CD4-positive, alpha-beta memory T cell (primary cell): Measurements from ENCODE around the gene CES3. TPM values are rescaled to one million over a fixed set of nuclear protein-coding genes. Genes with fewer than 3 reads are reported as not detected.
"Not testable (repeated sequence)": the region's sequence is repeated elsewhere in the genome, so short reads cannot be mapped to it uniquely, and the experiment has no call there.

Experiments used
- CTCF ChIA-PET: fragments of 350-600 bp; sonication (Branson Sonifier 250); formaldehyde crosslinking; loops from one replicate; lab custom pipeline; 2021; ENCODE audit warnings: inconsistent platforms; ENCODE audit not compliant: partially characterized antibody; lab: Charles Lee
- POLR2A ChIA-PET: fragments of 350-600 bp; sonication (Branson Sonifier 250); formaldehyde crosslinking; loops from one replicate; lab custom pipeline; 2021; ENCODE audit not compliant: partially characterized antibody; lab: Charles Lee
- DNase-seq, 5 donors: peaks; one replicate each; pipeline versions ENCODE4 v3.0.0 to v3.0.0-alpha.2; 2020 to 2022; ENCODE audit warnings: mixed read lengths in 1 of 5
- H3K27ac ChIP-seq: one replicate; pipeline ENCODE4 v1.7.0; 2013; ENCODE audit warnings: low read depth, low read length
- H3K27me3 ChIP-seq: 2 replicates; pipeline ENCODE4 v1.7.0; 2013; ENCODE audit warnings: mild to moderate bottlenecking, low read length, moderate library complexity; ENCODE audit not compliant: insufficient read depth
- H3K36me3 ChIP-seq: 2 replicates; pipeline ENCODE4 v1.7.0; 2013; ENCODE audit warnings: mild to moderate bottlenecking, low read length, moderate library complexity; ENCODE audit not compliant: insufficient read depth
- H3K4me1 ChIP-seq: 2 replicates; pipeline ENCODE4 v1.7.0; 2013; ENCODE audit warnings: mild to moderate bottlenecking, low read length, moderate library complexity; ENCODE audit not compliant: insufficient read depth
- H3K4me3 ChIP-seq, 2 donors: one replicate each; pipeline ENCODE4 v1.7.0; 2013; ENCODE audit warnings: low read length in 2 of 2, mild to moderate bottlenecking in 1 of 2
- H3K9me3 ChIP-seq, 2 donors: one replicate each; pipeline ENCODE4 v1.7.0; 2013; ENCODE audit warnings: low read length in 2 of 2, control low read depth in 1 of 2; ENCODE audit not compliant: control insufficient read depth in 1 of 2
- H3K27ac Mint-ChIP-seq, 7 donors: one replicate each; pipeline ENCODE4 v1.8.0; 2020 to 2021; ENCODE audit warnings: mixed read lengths in 7 of 7, mild to moderate bottlenecking in 6 of 7, inconsistent platforms in 3 of 7, moderate library complexity in 3 of 7
- H3K27me3 Mint-ChIP-seq, 2 donors: one replicate each; pipeline ENCODE4 v1.8.0; 2020 to 2021; ENCODE audit warnings: mixed read lengths in 2 of 2
- H3K36me3 Mint-ChIP-seq, 2 donors: one replicate each; pipeline ENCODE4 v1.8.0; 2020 to 2021; ENCODE audit warnings: mixed read lengths in 2 of 2, inconsistent platforms in 1 of 2, mild to moderate bottlenecking in 1 of 2
- H3K4me1 Mint-ChIP-seq, 4 donors: one replicate each; pipeline ENCODE4 v1.8.0; 2020 to 2021; ENCODE audit warnings: mixed read lengths in 4 of 4, mild to moderate bottlenecking in 1 of 4
- H3K4me3 Mint-ChIP-seq, 8 donors: one replicate each; pipeline ENCODE4 v1.8.0; 2020 to 2021; ENCODE audit warnings: mixed read lengths in 8 of 8, mild to moderate bottlenecking in 7 of 8, moderate library complexity in 6 of 8, inconsistent platforms in 3 of 8
- H3K9me3 Mint-ChIP-seq, 8 donors: one replicate each; pipeline ENCODE4 v1.8.0; 2020 to 2021; ENCODE audit warnings: mixed read lengths in 8 of 8, mild to moderate bottlenecking in 5 of 8, inconsistent platforms in 3 of 8, moderate library complexity in 1 of 8
- intact Hi-C: fragments of 100-400 bp; cut with micrococcal nuclease; formaldehyde crosslinking; loops from one replicate; pipeline ENCODE4 v1.15.1; 2023
- polyA plus RNA-seq, 2 donors: library from polyadenylated mRNA; unstranded; fragments of 300-500 nt; fragmentation: Illumina TruSeq; gene quantifications; one replicate each; pipeline ENCODE4 v1.2.3, GENCODE V29; 2021
- total RNA-seq, 2 experiments: library from RNA; stranded (reverse); gene quantifications; one replicate each; pipeline ENCODE4 v1.2.3, GENCODE V29; 2021

The CES3 gene
- total and polyA plus RNA-seq, 4 experiments from 2014 or later = 0.32 to 0.61 TPM; not detected in 2

GRCh38 chr16:66986559-66986958, 25.5 kb downstream of the CES3 start:
- H3K9me3 Mint-ChIP-seq = no peaks in the 10 kb centered on the region

GRCh38 chr16:66988197-66988788, 27.2 kb downstream of the CES3 start, which contains the start of gene CES4A:
Gene CES4A (plus strand): TSS chr16:66988589. CDS start chr16:66988773, 184 bp downstream.
- no peak for DNase-seq

More at GRCh38 chr16:66986559-66986958, 25.5 kb downstream of the CES3 start:
- H3K4me3 Mint-ChIP-seq = no peak overlapping the region
- CTCF ChIA-PET = interaction anchor here (1.2 to 1.3 kb wide), 2 partner anchors 169 to 199 kb away, joined by 3 to 4 read pairs; no protein-coding TSS in a partner anchor
- Histone ChIP-seq H3K36me3 (no peaks in the 10 kb centered on the region), H3K4me3 (no peak overlapping the region), H3K27ac (no peak overlapping the region), H3K27me3 (no peaks in the 10 kb centered on the region), H3K9me3 (no peaks in the 10 kb centered on the region), H3K4me1 (peaks cover 35% of the 10 kb centered on the region)
- H3K36me3 Mint-ChIP-seq = no peaks in the 10 kb centered on the region
- H3K4me1 Mint-ChIP-seq = peaks cover 23 to 38% (median 30%) of the 10 kb centered on the region in 4 donors
- intact Hi-C loops = no loop called here
- no peak for DNase-seq
- peak overlapping the region in 3 of 7 donors; percentile 5 to 37 (median 15) for H3K27ac Mint-ChIP-seq
- no peaks in the 10 kb centered on the region for H3K27me3 Mint-ChIP-seq
- POLR2A ChIA-PET = interaction anchor here (1.7 kb wide), 1 partner anchor 169 kb away, joined by 5 read pairs; no protein-coding TSS in a partner anchor

GRCh38 chr16:66991545-66992077, 30.5 kb downstream of the CES3 start:
- Mint-ChIP-seq H3K27me3 (no peaks in the 10 kb centered on the region), H3K36me3 (no peaks in the 10 kb centered on the region), H3K4me3 (no peak overlapping the region), H3K27ac (no peak overlapping the region), H3K9me3 (no peaks in the 10 kb centered on the region), H3K4me1 (peaks cover 0 to 6% (median 1%) of the 10 kb centered on the region in 4 donors)
- H3K27me3 ChIP-seq = no peaks in the 10 kb centered on the region
- no peak overlapping the region for H3K27ac ChIP-seq
- no peaks in the 10 kb centered on the region for H3K36me3 ChIP-seq
- no peaks in the 10 kb centered on the region for H3K4me1 ChIP-seq
- intact Hi-C loops = no loop called here
- POLR2A ChIA-PET = no interaction called here
- CTCF ChIA-PET = interaction anchor here (1.2 to 1.6 kb wide), 2 partner anchors 8 to 31 kb away, joined by 3 to 4 read pairs; partner anchors contain the start of gene CES3
- no peaks in the 10 kb centered on the region for H3K9me3 ChIP-seq
- DNase-seq = no peak
- no peak overlapping the region for H3K4me3 ChIP-seq

More at GRCh38 chr16:66988197-66988788, 27.2 kb downstream of the CES3 start, which contains the start of gene CES4A:
- peaks cover 23% of the 10 kb centered on the region for H3K4me1 ChIP-seq
- no peak within 1 kb of the TSS for H3K27ac ChIP-seq
- Mint-ChIP-seq H3K36me3 (no peaks in the 10 kb centered on the region), H3K27ac (peak within 1 kb of the TSS in 4 of 7 donors; percentile 50 to 62 (median 56)), H3K9me3 (no peaks in the 10 kb centered on the region), H3K4me3 (no peak within 1 kb of the TSS), H3K27me3 (no peaks in the 10 kb centered on the region), H3K4me1 (peaks cover 18 to 27% (median 22%) of the 10 kb centered on the region in 4 donors)
- no peaks in the 10 kb centered on the region for H3K9me3 ChIP-seq
- H3K27me3 ChIP-seq = no peaks in the 10 kb centered on the region
- CTCF ChIA-PET = no interaction called here
- POLR2A ChIA-PET = no interaction called here
- no peaks in the 10 kb centered on the region for H3K36me3 ChIP-seq
- intact Hi-C loops = no loop called here
- H3K4me3 ChIP-seq = no peak within 1 kb of the TSS

- H3K4me1 ChIP-seq, POLR2A ChIA-PET: not testable (repeated sequence)
- CTCF ChIA-PET = interaction anchor here (1.8 kb wide), 1 partner anchor 25 kb away, joined by 3 read pairs; no protein-coding TSS in a partner anchor
Observed at GRCh38 chr16:66993558-66993957, 32.5 kb downstream of the CES3 start.

GRCh38 chr16:66996324-66996982, 35.4 kb downstream of the CES3 start:
- Mint-ChIP-seq H3K27ac (no peak overlapping the region), H3K9me3 (peaks cover 0 to 2% (median 0%) of the 10 kb centered on the region in 8 donors), H3K36me3 (no peaks in the 10 kb centered on the region), H3K4me3 (no peak overlapping the region), H3K4me1 (peaks cover 0 to 16% (median 8%) of the 10 kb centered on the region in 4 donors), H3K27me3 (no peaks in the 10 kb centered on the region)
- intact Hi-C loops = no loop called here
- Histone ChIP-seq H3K36me3 (no peaks in the 10 kb centered on the region), H3K4me1 (peaks cover 9% of the 10 kb centered on the region), H3K4me3 (no peak overlapping the region), H3K9me3 (no peaks in the 10 kb centered on the region), H3K27me3 (no peaks in the 10 kb centered on the region), H3K27ac (no peak overlapping the region)
- POLR2A ChIA-PET = interaction anchor here (0.5 kb wide), 1 partner anchor 11 kb away, joined by 4 read pairs; no protein-coding TSS in a partner anchor
- DNase-seq = no peak
- CTCF ChIA-PET = interaction anchor here (1.8 kb wide), 1 partner anchor 17 kb away, joined by 4 read pairs; no protein-coding TSS in a partner anchor

More at GRCh38 chr16:66993558-66993957, 32.5 kb downstream of the CES3 start:
- H3K9me3 ChIP-seq, H3K27me3 ChIP-seq, H3K36me3 ChIP-seq, H3K27me3 Mint-ChIP-seq, H3K36me3 Mint-ChIP-seq, intact Hi-C loops, H3K27ac ChIP-seq, H3K4me1 Mint-ChIP-seq, H3K27ac Mint-ChIP-seq, DNase-seq, H3K9me3 Mint-ChIP-seq, H3K4me3 ChIP-seq, H3K4me3 Mint-ChIP-seq: not testable (repeated sequence)

- ChIA-PET POLR2A (no interaction called here), CTCF (interaction anchor here (0.6 to 1.8 kb wide), 2 partner anchors 16 to 359 kb away, joined by 3 to 4 read pairs; no protein-coding TSS in a partner anchor)
- no peak for DNase-seq
- no peaks in the 10 kb centered on the region for H3K9me3 ChIP-seq
- intact Hi-C loops = no loop called here
- no peaks in the 10 kb centered on the region for H3K36me3 ChIP-seq
- no peak overlapping the region for H3K4me3 Mint-ChIP-seq
- H3K4me3 ChIP-seq = no peak overlapping the region
- H3K27me3 Mint-ChIP-seq = no peaks in the 10 kb centered on the region
- H3K27ac ChIP-seq = no peak overlapping the region
- peaks cover 15% of the 10 kb centered on the region for H3K4me1 ChIP-seq
- H3K9me3 Mint-ChIP-seq = peaks cover 0 to 2% (median 0%) of the 10 kb centered on the region in 8 donors
- H3K4me1 Mint-ChIP-seq = peaks cover 3 to 21% (median 12%) of the 10 kb centered on the region in 4 donors
- H3K27me3 ChIP-seq = no peaks in the 10 kb centered on the region
- no peaks in the 10 kb centered on the region for H3K36me3 Mint-ChIP-seq
- H3K27ac Mint-ChIP-seq = peak overlapping the region in 2 of 7 donors; percentile 17 to 55
Observed at GRCh38 chr16:66996983-66997358, 35.9 kb downstream of the CES3 start.
